Measurements from ENCODE around the gene HES2.
A peak's percentile ranks its signal among the peaks of the same experiment; 100 is the strongest.
"Not testable (repeated sequence)": the region's sequence is repeated elsewhere in the genome, so short reads cannot be mapped to it uniquely, and the experiment has no call there.

The HES2 gene

GRCh38 chr1:6437012-6437700, 17.4 kb upstream of the HES2 start:
- not testable (repeated sequence) for DNase-seq (ENCODE audit: extremely low read depth in 1 of 2, low read depth in 1 of 2)

- DNase-seq (ENCODE audit: extremely low read depth in 1 of 2, low read depth in 1 of 2) = not testable (repeated sequence)
Measured at GRCh38 chr1:6436277-6436676, 16.6 kb upstream of the HES2 start.

GRCh38 chr1:6435547-6435946, 15.8 kb upstream of the HES2 start:
- no peak for DNase-seq (ENCODE audit: extremely low read depth in 1 of 2, low read depth in 1 of 2)

- DNase-seq (ENCODE audit: extremely low read depth in 1 of 2, low read depth in 1 of 2) = no peak
Measured at GRCh38 chr1:6435129-6435528, 15.4 kb upstream of the HES2 start.

- DNase-seq (ENCODE audit: extremely low read depth in 1 of 2, low read depth in 1 of 2) = no peak
Measured at GRCh38 chr1:6434186-6434585, 14.5 kb upstream of the HES2 start.

GRCh38 chr1:6431645-6432579, 12.2 kb upstream of the HES2 start:
- not testable (repeated sequence) for DNase-seq (ENCODE audit: extremely low read depth in 1 of 2, low read depth in 1 of 2)

GRCh38 chr1:6429660-6430411, 10.1 kb upstream of the HES2 start:
- DNase-seq (ENCODE audit: extremely low read depth in 1 of 2, low read depth in 1 of 2) = not testable (repeated sequence)

GRCh38 chr1:6428453-6428852, 8.7 kb upstream of the HES2 start:
- not testable (repeated sequence) for DNase-seq (ENCODE audit: extremely low read depth in 1 of 2, low read depth in 1 of 2)

GRCh38 chr1:6427441-6428390, 8.0 kb upstream of the HES2 start:
- no peak for DNase-seq (ENCODE audit: extremely low read depth in 1 of 2, low read depth in 1 of 2)

GRCh38 chr1:6426972-6427350, 7.2 kb upstream of the HES2 start:
- no peak for DNase-seq (ENCODE audit: extremely low read depth in 1 of 2, low read depth in 1 of 2)

GRCh38 chr1:6426277-6426971, 6.7 kb upstream of the HES2 start:
- no peak for DNase-seq (ENCODE audit: extremely low read depth in 1 of 2, low read depth in 1 of 2)

GRCh38 chr1:6425658-6426057, 5.9 kb upstream of the HES2 start:
- no peak for DNase-seq (ENCODE audit: extremely low read depth in 1 of 2, low read depth in 1 of 2)

- DNase-seq (ENCODE audit: extremely low read depth in 1 of 2, low read depth in 1 of 2) = no peak
Measured at GRCh38 chr1:6424619-6425593, 5.2 kb upstream of the HES2 start, which contains the start of gene ESPN. Gene ESPN, plus strand, starts transcription at chr1:6424776. Its CDS starts 180 bp downstream, at chr1:6424956.

GRCh38 chr1:6424000-6424565, 4.4 kb upstream of the HES2 start:
- DNase-seq (ENCODE audit: extremely low read depth in 1 of 2, low read depth in 1 of 2) = no peak

- peak; percentile 30 to 48 for DNase-seq (ENCODE audit: extremely low read depth in 1 of 2, low read depth in 1 of 2)
Measured at GRCh38 chr1:6423321-6423999, 3.7 kb upstream of the HES2 start.

- DNase-seq (ENCODE audit: extremely low read depth in 1 of 2, low read depth in 1 of 2) = no peak
Measured at GRCh38 chr1:6421266-6421665, 1.5 kb upstream of the HES2 start.

GRCh38 chr1:6420454-6421042, 829 bp upstream of the HES2 start:
- no peak for DNase-seq (ENCODE audit: extremely low read depth in 1 of 2, low read depth in 1 of 2)
